GM18502 (cell line): ENCODE results near the gene GGT1.
"Not testable (repeated sequence)": the region's sequence is repeated elsewhere in the genome, so short reads cannot be mapped to it uniquely, and the experiment has no call there.

Experiments
- ATAC-seq: cut with Tn5 transposase; IDR thresholded peaks from one replicate; pipeline ENCODE4 v1.9.1; 2021; ENCODE audit warnings: mild to moderate bottlenecking; ENCODE audit not compliant: unreplicated experiment, poor library complexity

Gene GGT1

DNA sequence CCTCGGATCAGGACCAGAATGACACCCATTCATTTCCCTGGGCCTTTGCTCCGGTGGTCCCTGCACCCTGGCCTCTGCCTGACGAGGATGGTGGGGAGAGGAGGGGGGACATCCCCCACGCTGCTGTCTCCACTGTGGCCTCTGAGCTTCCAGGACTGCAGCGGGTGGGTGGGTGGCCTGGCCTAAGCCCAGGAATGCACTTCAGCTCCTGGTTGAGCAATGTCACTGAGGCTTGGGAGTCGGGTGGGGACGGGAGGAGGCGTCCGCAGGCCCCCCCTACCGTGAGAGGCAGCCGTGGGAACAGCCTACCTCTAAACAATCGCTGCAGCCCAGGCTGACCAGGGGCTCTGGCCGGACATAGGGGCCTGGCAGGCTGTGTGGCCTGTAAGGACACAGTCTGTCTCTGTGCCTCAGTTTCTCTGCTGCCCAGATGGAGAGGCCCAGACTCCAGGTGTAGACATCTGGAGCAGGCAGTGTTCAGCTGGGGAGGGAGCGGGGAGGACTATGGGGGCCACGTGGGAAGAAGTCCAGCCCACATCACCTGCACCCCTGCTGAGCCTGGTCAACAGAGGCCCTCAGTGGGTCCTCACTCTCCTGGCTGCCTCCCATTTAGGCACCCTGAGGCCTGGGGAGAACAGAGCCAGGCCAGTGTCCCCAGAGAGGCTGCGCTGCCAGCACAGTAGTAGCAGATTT, 28.6 kb downstream of the GGT1 start:
- ATAC-seq: not testable (repeated sequence)

DNA sequence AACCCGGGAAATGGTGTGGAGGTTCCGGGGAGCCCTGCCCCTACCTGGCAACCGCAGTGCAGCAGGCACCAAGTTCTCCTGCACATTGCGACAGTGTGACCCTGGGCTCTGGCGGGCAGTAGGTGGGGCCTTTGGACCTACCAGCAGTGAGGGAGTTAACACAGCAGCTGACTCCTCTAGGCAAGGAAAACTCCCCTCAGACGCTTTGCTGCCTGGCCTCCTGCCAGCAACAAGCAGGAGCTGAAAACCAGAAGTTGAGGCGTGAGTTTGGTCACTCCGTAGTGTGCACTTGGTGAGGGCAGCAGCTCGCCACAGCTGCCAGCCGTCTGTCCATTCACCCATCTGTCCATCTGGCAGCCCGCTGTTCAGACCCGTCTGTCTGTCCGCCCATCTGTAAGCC, 29.6 kb downstream of the GGT1 start:
- ATAC-seq: not testable (repeated sequence)

GRCh38 chr22:24633231-24634023, 30.4 kb downstream of the GGT1 start:
- not testable (repeated sequence) for ATAC-seq

- not testable (repeated sequence) for ATAC-seq
Observed at GRCh38 chr22:24634776-24635389, 31.9 kb downstream of the GGT1 start.

- ATAC-seq: not testable (repeated sequence)
Observed at GRCh38 chr22:24636513-24636912, 33.5 kb downstream of the GGT1 start.

GRCh38 chr22:24642307-24642706, 39.3 kb downstream of the GGT1 start:
- ATAC-seq: not testable (repeated sequence)

DNA sequence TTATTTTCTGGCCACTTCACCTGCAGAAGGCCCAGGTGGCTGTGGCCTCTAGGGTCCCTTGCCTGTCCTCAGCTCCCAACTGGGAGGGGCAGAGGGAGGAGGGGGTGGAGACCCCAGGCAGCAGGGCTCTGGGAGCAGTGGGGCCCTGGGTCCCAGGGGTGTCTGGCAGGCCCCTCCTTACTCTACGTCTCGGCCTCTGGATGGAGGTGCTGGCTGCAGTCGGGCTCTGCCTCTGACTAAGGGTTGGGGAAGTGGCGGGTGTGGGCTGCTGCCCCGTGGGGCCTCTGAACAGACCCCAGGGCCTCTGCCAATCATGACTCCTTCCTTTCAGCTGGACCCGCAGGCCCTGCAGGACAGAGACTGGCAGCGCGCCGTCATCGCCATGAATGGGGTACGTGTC, 41.4 kb downstream of the GGT1 start:
- ATAC-seq: not testable (repeated sequence)

DNA sequence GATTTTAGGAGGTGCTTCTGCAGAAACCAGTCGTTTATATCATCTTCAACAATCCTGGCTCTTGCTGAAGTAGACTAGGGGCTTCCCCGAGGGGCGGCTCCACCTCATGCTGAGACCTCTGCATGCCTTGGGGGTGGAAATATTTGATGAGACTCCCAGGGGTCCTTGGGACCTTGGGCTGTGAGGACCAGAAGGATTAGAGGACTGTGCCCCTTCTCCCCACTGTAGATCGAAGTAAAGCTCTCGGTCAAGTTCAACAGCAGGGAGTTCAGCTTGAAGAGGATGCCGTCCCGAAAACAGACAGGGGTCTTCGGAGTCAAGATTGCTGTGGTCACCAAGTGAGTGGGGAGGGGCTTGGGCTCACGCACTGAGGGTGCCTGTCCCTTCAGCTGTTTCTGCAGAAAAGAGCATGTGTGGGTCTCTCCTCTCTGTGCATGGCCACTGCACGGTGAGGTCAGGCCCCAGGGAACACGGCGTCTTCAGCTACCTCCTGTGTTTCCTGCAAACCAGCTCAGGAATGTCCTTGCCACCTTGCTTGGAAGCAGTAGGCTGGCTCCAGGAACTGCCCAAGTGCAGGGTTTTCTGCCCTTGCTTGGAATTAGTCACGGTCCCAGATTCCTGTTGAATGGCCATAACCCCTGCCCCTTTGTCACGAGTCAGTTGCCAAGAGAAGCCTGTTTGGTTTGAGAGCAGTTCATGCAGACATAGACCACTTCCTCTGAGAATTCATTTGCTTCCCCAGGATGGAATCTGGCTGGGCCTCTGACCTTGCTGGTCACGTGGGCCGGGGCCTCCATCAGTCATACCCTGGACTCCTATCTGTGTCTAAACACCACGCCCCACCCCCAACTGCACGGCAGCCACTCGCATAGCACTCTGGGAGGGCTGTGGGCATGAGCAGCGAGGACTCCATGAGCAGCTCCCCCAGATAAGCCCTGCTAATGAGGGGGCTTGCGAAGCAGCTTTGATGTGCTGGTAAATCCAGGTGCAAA, 42.7 kb downstream of the GGT1 start:
- not testable (repeated sequence) for ATAC-seq

- not testable (repeated sequence) for ATAC-seq
Observed at GRCh38 chr22:24646756-24647155, 43.8 kb downstream of the GGT1 start.

DNA sequence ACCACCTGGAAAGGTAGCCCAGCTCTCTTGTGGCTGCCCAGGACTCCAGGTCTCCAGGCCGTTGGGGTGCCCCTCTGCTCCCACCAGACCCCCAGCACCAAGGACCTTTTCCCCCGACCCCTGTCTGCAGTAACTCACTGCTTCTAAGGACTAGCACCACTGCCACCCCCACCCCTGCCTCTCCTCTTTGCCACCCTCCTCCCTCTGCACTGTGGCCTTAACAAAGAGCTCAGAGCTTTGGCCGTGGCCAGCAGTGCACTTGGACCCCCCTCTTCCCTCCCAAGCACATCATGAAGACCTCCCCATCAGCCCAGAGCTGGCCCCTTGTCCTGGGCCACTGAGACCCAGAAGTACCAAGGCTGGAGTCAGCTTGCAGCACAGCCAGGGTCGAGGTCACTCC, 46.4 kb downstream of the GGT1 start:
- not testable (repeated sequence) for ATAC-seq

DNA sequence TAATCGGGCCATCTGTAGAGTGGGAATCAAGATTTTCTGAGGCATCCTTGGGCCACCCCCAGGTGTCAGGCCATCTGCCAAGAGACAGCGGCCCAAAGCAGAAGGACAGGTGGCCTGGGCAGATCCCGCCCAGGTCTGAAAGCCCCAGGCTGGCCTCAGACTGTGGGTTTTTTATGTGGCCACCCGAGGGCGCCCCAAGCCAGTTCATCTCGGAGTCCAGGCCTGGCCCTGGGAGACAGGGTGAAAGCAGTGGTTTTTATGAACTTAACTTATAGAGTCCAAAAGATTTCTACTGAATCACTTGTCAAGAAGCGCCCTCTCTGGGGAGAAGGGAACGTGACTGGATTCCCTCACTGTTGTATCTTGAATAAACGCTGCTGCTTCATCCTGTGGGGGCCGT, 47.9 kb downstream of the GGT1 start:
- ATAC-seq: not testable (repeated sequence)

DNA sequence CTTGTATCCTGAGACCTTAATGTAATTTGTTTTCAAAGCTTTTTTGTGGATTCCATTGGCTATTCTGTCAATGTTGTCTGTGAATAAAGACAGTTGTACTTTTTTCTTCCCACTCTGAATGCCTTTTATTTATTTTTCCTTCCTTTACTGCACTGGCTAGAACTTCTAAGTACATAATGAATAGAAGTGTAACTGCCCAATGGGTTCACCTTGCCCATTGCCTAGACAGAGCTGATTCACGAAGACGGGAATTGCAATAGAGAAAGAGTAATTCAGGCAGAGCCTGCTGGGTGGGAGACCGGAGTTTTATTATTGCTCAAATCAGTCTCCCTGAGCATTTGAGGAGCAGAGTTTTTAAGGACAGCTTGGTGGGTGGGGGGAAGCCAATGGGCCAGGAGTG, 62.4 kb downstream of the GGT1 start:
- not testable (repeated sequence) for ATAC-seq

- ATAC-seq: not testable (repeated sequence)
Observed at GRCh38 chr22:24667904-24668303, 64.9 kb downstream of the GGT1 start.

- ATAC-seq: not testable (repeated sequence)
Observed at GRCh38 chr22:24672532-24672931, 69.5 kb downstream of the GGT1 start.
